Body of pancreas (tissue), 4 donors: Measurements from ENCODE around the gene RAB40C.

Experiments used
- CTCF ChIP-seq, 7 experiments: fragments of 450-650 bp in 4 of 7; fragments of 200-600 bp in 3 of 7; sonication (generic) in 3 of 7; IDR thresholded peaks; one replicate each; pipeline ENCODE4 v1.5.1; 2016 to 2019; ENCODE audit warnings: antibody characterized with exemption in 7 of 7
- POLR2A ChIP-seq, 3 donors: fragments of 450-650 bp; IDR thresholded peaks; one replicate each; pipeline ENCODE4 v1.6.1; 2016; ENCODE audit warnings: antibody characterized with exemption in 3 of 3, mild to moderate bottlenecking in 2 of 3

GRCh38 chr16:620700-621525, 31.0 kb downstream of the RAB40C start:
- TF ChIP-seq CTCF (IDR thresholded peaks at IDR 0.05), result no peak
- no peak for TF ChIP-seq POLR2A (IDR thresholded peaks at IDR 0.05)
